K562 (cell line): ENCODE data around the gene GNRHR. TPM values are rescaled to one million over a fixed set of nuclear protein-coding genes. Genes with fewer than 3 reads are reported as not detected.

Source experiments
- CBX3 ChIP-seq, 2 experiments: IDR thresholded peaks; 1 replicate in 1 of 2; 2 replicates in 1 of 2; pipeline ENCODE4 v1.6.1; 2012; ENCODE audit warnings: inconsistent platforms in 2 of 2, low read length in 2 of 2, borderline replicate concordance in 1 of 2, control low read depth in 1 of 2
- EP400 ChIP-seq: fragments of 450-650 bp; IDR thresholded peaks from 2 replicates; pipeline ENCODE4 v1.6.1; 2017; ENCODE audit warnings: antibody characterized with exemption, mild to moderate bottlenecking, moderate library complexity
- MBD2 ChIP-seq: sonication (generic); IDR thresholded peaks from 2 replicates; pipeline ENCODE4 v1.6.1; 2016; ENCODE audit warnings: low read depth, borderline replicate concordance
- NFATC3 ChIP-seq: fragments of 450-650 bp; IDR thresholded peaks from 2 replicates; pipeline ENCODE4 v1.6.1; 2017; ENCODE audit warnings: mild to moderate bottlenecking
- RBM15 ChIP-seq: fragments of 200-400 bp; formaldehyde crosslinking; IDR thresholded peaks from 2 replicates; pipeline ENCODE4 v1.6.1; 2018; ENCODE audit warnings: mild to moderate bottlenecking, low read length, moderate library complexity; ENCODE audit not compliant: insufficient read depth
- TCF3 ChIP-seq: sonication (generic); formaldehyde crosslinking; IDR thresholded peaks from 2 replicates; pipeline ENCODE4 v1.4.0; 2020; ENCODE audit warnings: mild to moderate bottlenecking, missing genetic modification reagents
- polyA plus RNA-seq, 8 experiments: library from polyadenylated mRNA; depleted of rRNA in 4 of 8; stranded (reverse) in 5 of 8; unstranded in 3 of 8; fragments of >200 nt; fragmentation: Nextera tagmentation in 2 of 8; fragmentation: Illumina TruSeq in 1 of 8; extraction: Ambion mirVana in 2 of 8; extraction: Trizol in 1 of 8; gene quantifications; 2 replicates each; pipeline versions ENCODE4 v1.2.1 to v1.2.3, GENCODE V29; 2011 to 2014; ENCODE audit warnings: inconsistent platforms in 1 of 8, missing spikeins in 1 of 8
- total RNA-seq, 7 experiments: library from RNA; depleted of rRNA in 6 of 7; stranded (reverse); fragments of >200 nt in 6 of 7; fragmentation: Illumina TruSeq in 2 of 7; extraction: Trizol in 2 of 7; gene quantifications; 2 replicates each; pipeline versions ENCODE4 v1.2.1 to v1.2.3, GENCODE V29; 2011 to 2021; ENCODE audit warnings: low replicate concordance in 1 of 7
- TF ChIP-seq, protein P1 (sequence below): fragments of 450-650 bp; IDR thresholded peaks from 2 replicates; pipeline ENCODE4 v1.6.1; 2017; ENCODE audit warnings: antibody characterized with exemption, mild to moderate bottlenecking
- TF ChIP-seq, protein P2 (sequence below), 2 experiments: fragments of 250-450 bp in 1 of 2; fragments of 450-650 bp in 1 of 2; sonication (Bioruptor Pico) in 1 of 2; IDR thresholded peaks; 2 replicates each; pipeline versions ENCODE4 v1.6.1 to v1.8.0; 2016 to 2021; ENCODE audit warnings: mild to moderate bottlenecking in 2 of 2, moderate library complexity in 2 of 2, missing compliant biosample characterization in 1 of 2, missing genetic modification characterization in 1 of 2
- TF ChIP-seq, protein P3 (sequence below): fragments of 250-450 bp; sonication (Bioruptor Pico); IDR thresholded peaks from 2 replicates; pipeline ENCODE4 v1.4.0; 2020; ENCODE audit warnings: mild to moderate bottlenecking, moderate library complexity
- TF ChIP-seq, protein P4 (sequence below): IDR thresholded peaks from 2 replicates; pipeline ENCODE4 v1.6.1; 2011; ENCODE audit warnings: borderline replicate concordance, low read depth, mild to moderate bottlenecking, moderate library complexity, low read length; ENCODE audit not compliant: insufficient read depth, poor library complexity, severe bottlenecking
- TF ChIP-seq, protein P5 (sequence below): fragments of 450-650 bp; IDR thresholded peaks from 2 replicates; pipeline ENCODE4 v1.6.1; 2014; ENCODE audit warnings: low read depth, mild to moderate bottlenecking, moderate library complexity, borderline replicate concordance
- TF ChIP-seq, protein P6 (sequence below): fragments of 450-650 bp; IDR thresholded peaks from 2 replicates; pipeline ENCODE4 v1.6.1; 2016

The GNRHR gene
- total and polyA plus RNA-seq, 9 of the 15 experiments (the other 6 are each of a cell fraction or from before 2014, with no cell fraction given): 0.06 to 0.13 TPM; not detected in 7

DNA sequence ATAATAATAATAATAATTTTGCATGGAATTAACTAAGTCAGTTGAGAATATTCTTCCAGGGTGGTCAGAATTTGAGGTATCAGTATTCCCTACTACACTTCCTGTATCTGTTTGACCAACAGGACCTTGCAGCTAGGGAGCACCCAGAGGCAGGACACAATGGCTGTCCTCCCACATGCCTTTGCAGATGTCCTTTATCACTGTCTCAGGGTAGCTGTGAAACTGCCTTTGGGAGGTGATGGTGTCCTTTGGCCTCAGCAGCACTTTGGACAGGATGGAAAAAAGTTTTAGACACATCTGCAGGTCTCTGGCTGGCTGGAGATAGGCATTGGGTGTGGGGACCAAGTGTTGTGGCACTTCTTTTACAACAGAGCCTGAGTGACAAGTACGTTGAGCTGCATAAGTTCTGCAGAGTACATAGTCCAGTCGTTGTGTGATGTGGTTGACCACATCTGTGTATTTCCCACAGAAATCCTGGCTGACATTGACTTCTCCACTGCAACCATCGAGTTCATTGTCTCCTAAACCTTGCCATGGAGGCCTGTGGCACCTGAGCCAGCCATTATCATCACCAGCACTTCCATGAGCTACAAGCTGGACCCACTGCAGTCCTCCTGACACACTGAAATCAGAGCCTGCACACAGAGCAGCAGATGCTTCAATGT is 34.1 kb downstream of the GNRHR start (continued):
- TF ChIP-seq, protein P1, sequence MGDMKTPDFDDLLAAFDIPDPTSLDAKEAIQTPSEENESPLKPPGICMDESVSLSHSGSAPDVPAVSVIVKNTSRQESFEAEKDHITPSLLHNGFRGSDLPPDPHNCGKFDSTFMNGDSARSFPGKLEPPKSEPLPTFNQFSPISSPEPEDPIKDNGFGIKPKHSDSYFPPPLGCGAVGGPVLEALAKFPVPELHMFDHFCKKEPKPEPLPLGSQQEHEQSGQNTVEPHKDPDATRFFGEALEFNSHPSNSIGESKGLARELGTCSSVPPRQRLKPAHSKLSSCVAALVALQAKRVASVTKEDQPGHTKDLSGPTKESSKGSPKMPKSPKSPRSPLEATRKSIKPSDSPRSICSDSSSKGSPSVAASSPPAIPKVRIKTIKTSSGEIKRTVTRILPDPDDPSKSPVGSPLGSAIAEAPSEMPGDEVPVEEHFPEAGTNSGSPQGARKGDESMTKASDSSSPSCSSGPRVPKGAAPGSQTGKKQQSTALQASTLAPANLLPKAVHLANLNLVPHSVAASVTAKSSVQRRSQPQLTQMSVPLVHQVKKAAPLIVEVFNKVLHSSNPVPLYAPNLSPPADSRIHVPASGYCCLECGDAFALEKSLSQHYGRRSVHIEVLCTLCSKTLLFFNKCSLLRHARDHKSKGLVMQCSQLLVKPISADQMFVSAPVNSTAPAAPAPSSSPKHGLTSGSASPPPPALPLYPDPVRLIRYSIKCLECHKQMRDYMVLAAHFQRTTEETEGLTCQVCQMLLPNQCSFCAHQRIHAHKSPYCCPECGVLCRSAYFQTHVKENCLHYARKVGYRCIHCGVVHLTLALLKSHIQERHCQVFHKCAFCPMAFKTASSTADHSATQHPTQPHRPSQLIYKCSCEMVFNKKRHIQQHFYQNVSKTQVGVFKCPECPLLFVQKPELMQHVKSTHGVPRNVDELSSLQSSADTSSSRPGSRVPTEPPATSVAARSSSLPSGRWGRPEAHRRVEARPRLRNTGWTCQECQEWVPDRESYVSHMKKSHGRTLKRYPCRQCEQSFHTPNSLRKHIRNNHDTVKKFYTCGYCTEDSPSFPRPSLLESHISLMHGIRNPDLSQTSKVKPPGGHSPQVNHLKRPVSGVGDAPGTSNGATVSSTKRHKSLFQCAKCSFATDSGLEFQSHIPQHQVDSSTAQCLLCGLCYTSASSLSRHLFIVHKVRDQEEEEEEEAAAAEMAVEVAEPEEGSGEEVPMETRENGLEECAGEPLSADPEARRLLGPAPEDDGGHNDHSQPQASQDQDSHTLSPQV: peak; percentile 80
- TF ChIP-seq MBD2 (no peak), NFATC3 (no peak), EP400 (no peak), RBM15 (no peak), TCF3 (CRISPR knock-in tag) (peak; percentile 13; the same call in 1 of the 2 replicates), CBX3 (IDR thresholded peaks at IDR 0.05; ENCODE audit: borderline replicate concordance in 1 of 2, low read length in 2 of 2) (0 out of 3 replicates have a peak, but pooled peaks of 1 of the 2 experiments have one; percentile 18)
- TF ChIP-seq, protein P2, sequence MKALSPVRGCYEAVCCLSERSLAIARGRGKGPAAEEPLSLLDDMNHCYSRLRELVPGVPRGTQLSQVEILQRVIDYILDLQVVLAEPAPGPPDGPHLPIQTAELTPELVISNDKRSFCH (CRISPR knock-in tag; IDR thresholded peaks at IDR 0.05): no peak
- TF ChIP-seq, protein P2 (tag; IDR thresholded peaks at IDR 0.05): peak; percentile 81
- TF ChIP-seq, protein P3, sequence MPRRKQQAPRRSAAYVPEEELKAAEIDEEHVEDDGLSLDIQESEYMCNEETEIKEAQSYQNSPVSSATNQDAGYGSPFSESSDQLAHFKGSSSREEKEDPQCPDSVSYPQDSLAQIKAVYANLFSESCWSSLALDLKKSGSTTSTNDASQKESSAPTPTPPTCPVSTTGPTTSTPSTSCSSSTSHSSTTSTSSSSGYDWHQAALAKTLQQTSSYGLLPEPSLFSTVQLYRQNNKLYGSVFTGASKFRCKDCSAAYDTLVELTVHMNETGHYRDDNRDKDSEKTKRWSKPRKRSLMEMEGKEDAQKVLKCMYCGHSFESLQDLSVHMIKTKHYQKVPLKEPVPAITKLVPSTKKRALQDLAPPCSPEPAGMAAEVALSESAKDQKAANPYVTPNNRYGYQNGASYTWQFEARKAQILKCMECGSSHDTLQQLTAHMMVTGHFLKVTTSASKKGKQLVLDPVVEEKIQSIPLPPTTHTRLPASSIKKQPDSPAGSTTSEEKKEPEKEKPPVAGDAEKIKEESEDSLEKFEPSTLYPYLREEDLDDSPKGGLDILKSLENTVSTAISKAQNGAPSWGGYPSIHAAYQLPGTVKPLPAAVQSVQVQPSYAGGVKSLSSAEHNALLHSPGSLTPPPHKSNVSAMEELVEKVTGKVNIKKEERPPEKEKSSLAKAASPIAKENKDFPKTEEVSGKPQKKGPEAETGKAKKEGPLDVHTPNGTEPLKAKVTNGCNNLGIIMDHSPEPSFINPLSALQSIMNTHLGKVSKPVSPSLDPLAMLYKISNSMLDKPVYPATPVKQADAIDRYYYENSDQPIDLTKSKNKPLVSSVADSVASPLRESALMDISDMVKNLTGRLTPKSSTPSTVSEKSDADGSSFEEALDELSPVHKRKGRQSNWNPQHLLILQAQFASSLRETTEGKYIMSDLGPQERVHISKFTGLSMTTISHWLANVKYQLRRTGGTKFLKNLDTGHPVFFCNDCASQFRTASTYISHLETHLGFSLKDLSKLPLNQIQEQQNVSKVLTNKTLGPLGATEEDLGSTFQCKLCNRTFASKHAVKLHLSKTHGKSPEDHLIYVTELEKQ (CRISPR knock-in tag): no peak
- TF ChIP-seq, protein P4, sequence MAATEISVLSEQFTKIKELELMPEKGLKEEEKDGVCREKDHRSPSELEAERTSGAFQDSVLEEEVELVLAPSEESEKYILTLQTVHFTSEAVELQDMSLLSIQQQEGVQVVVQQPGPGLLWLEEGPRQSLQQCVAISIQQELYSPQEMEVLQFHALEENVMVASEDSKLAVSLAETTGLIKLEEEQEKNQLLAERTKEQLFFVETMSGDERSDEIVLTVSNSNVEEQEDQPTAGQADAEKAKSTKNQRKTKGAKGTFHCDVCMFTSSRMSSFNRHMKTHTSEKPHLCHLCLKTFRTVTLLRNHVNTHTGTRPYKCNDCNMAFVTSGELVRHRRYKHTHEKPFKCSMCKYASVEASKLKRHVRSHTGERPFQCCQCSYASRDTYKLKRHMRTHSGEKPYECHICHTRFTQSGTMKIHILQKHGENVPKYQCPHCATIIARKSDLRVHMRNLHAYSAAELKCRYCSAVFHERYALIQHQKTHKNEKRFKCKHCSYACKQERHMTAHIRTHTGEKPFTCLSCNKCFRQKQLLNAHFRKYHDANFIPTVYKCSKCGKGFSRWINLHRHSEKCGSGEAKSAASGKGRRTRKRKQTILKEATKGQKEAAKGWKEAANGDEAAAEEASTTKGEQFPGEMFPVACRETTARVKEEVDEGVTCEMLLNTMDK: no peak
- TF ChIP-seq, protein P5, sequence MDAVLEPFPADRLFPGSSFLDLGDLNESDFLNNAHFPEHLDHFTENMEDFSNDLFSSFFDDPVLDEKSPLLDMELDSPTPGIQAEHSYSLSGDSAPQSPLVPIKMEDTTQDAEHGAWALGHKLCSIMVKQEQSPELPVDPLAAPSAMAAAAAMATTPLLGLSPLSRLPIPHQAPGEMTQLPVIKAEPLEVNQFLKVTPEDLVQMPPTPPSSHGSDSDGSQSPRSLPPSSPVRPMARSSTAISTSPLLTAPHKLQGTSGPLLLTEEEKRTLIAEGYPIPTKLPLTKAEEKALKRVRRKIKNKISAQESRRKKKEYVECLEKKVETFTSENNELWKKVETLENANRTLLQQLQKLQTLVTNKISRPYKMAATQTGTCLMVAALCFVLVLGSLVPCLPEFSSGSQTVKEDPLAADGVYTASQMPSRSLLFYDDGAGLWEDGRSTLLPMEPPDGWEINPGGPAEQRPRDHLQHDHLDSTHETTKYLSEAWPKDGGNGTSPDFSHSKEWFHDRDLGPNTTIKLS: no peak
- TF ChIP-seq, protein P6, sequence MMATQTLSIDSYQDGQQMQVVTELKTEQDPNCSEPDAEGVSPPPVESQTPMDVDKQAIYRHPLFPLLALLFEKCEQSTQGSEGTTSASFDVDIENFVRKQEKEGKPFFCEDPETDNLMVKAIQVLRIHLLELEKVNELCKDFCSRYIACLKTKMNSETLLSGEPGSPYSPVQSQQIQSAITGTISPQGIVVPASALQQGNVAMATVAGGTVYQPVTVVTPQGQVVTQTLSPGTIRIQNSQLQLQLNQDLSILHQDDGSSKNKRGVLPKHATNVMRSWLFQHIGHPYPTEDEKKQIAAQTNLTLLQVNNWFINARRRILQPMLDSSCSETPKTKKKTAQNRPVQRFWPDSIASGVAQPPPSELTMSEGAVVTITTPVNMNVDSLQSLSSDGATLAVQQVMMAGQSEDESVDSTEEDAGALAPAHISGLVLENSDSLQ: peak; percentile 55; the same call in 1 of the 2 replicates
